Loucy (cell line): ENCODE measurements around the gene STX10.
"Not testable (repeated sequence)": the region's sequence is repeated elsewhere in the genome, so short reads cannot be mapped to it uniquely, and the experiment has no call there.

Experiments
- H2AFZ ChIP-seq: fragments of 200-600 bp; sonication (generic); 2 replicates; pipeline ENCODE4 v1.6.0; 2016; ENCODE audit warnings: antibody characterized with exemption, mild to moderate bottlenecking, low read length, moderate library complexity
- H3F3A ChIP-seq: fragments of 200-600 bp; 2 replicates; pipeline ENCODE4 v1.6.0; 2016; ENCODE audit warnings: antibody characterized with exemption, low read depth, mild to moderate bottlenecking
- H3K27me3 ChIP-seq: fragments of 200-600 bp; sonication (generic); 2 replicates; pipeline ENCODE4 v1.6.1; 2014; ENCODE audit warnings: low read length, mild to moderate bottlenecking; ENCODE audit not compliant: insufficient read depth, poor library complexity, severe bottlenecking
- H3K36me3 ChIP-seq: fragments of 200-600 bp; sonication (generic); 2 replicates; pipeline ENCODE4 v1.6.1; 2016; ENCODE audit warnings: low read length; ENCODE audit not compliant: insufficient read depth
- H3K4me1 ChIP-seq: fragments of 200-600 bp; sonication (generic); 2 replicates; pipeline ENCODE4 v1.5.1; 2014; ENCODE audit warnings: low read length, mild to moderate bottlenecking; ENCODE audit not compliant: insufficient read depth, poor library complexity, severe bottlenecking
- H3K4me2 ChIP-seq: fragments of 200-600 bp; sonication (generic); 2 replicates; pipeline ENCODE4 v1.6.0; 2014; ENCODE audit warnings: antibody characterized with exemption, low read length, low read depth, mild to moderate bottlenecking; ENCODE audit not compliant: poor library complexity, severe bottlenecking
- H3K4me3 ChIP-seq: fragments of 200-600 bp; sonication (generic); 2 replicates; pipeline ENCODE4 v1.5.1; 2014; ENCODE audit warnings: low read length, mild to moderate bottlenecking, mixed read lengths; ENCODE audit not compliant: poor library complexity, severe bottlenecking
- H3K79me2 ChIP-seq: fragments of 200-600 bp; sonication (generic); 2 replicates; pipeline ENCODE4 v1.6.1; 2014; ENCODE audit warnings: low read length; ENCODE audit not compliant: insufficient read depth
- H3K9ac ChIP-seq: fragments of 200-600 bp; sonication (generic); 2 replicates; pipeline ENCODE4 v1.6.0; 2014; ENCODE audit warnings: mild to moderate bottlenecking, low read depth, low read length, moderate library complexity; ENCODE audit not compliant: poor library complexity, severe bottlenecking
- H3K9me2 ChIP-seq: fragments of 200-600 bp; sonication (generic); replicated peaks from 2 replicates; pipeline ENCODE4 v1.6.1; 2016; ENCODE audit warnings: low read depth, low read length, mixed read lengths
- H3K9me3 ChIP-seq: fragments of 200-600 bp; sonication (generic); 2 replicates; pipeline ENCODE4 v1.6.1; 2014; ENCODE audit warnings: mild to moderate bottlenecking, antibody characterized with exemption, low read length, low read depth; ENCODE audit not compliant: insufficient read depth
- H4K20me1 ChIP-seq: fragments of 200-600 bp; sonication (generic); 2 replicates; pipeline ENCODE4 v1.6.0; 2014; ENCODE audit warnings: antibody characterized with exemption, low read length, mild to moderate bottlenecking; ENCODE audit not compliant: insufficient read depth, poor library complexity, severe bottlenecking
- CTCF ChIP-seq: fragments of 200-600 bp; sonication (generic); conservative IDR thresholded peaks from 2 replicates; pipeline ENCODE4 v1.5.1; 2014; ENCODE audit warnings: mild to moderate bottlenecking, antibody characterized with exemption, low read length
- EZH2phosphoT487 ChIP-seq: fragments of 200-600 bp; IDR thresholded peaks from 2 replicates; pipeline ENCODE4 v1.6.1; 2018; ENCODE audit warnings: antibody characterized with exemption, mild to moderate bottlenecking, moderate library complexity, borderline replicate concordance

Gene STX10

GRCh38 chr19:13190781-13191540 lies 40.8 kb upstream of the STX10 start:
- Histone ChIP-seq H3K9me3 (no peaks in the 10 kb centered on the region), H3K9ac (no peak overlapping the region), H3K4me3 (no peak overlapping the region), H3K79me2 (no peaks in the 10 kb centered on the region), H3K4me2 (no peak overlapping the region), H2AFZ (no peak overlapping the region), H3K27me3 (no peaks in the 10 kb centered on the region), H3K36me3 (no peaks in the 10 kb centered on the region), H3K9me2 (no peaks in the 10 kb centered on the region), H3K4me1 (peaks cover 3% of the 10 kb centered on the region), H3F3A (no peaks in the 10 kb centered on the region), H4K20me1 (no peaks in the 10 kb centered on the region)
- TF ChIP-seq EZH2phosphoT487 (no peak), CTCF (no peak)

- no peak overlapping the region for H3K4me3 ChIP-seq
- no peaks in the 10 kb centered on the region for H3K36me3 ChIP-seq
- peaks cover 3% of the 10 kb centered on the region for H3K4me1 ChIP-seq
- H3K4me2 ChIP-seq, result no peak overlapping the region
- no peaks in the 10 kb centered on the region for H3F3A ChIP-seq
- no peaks in the 10 kb centered on the region for H3K79me2 ChIP-seq
- H3K9ac ChIP-seq, result no peak overlapping the region
- TF ChIP-seq EZH2phosphoT487 (no peak), CTCF (no peak)
- no peaks in the 10 kb centered on the region for H3K27me3 ChIP-seq
- H4K20me1 ChIP-seq, result no peaks in the 10 kb centered on the region
- H3K9me2 ChIP-seq, result no peaks in the 10 kb centered on the region
- no peak overlapping the region for H2AFZ ChIP-seq
- no peaks in the 10 kb centered on the region for H3K9me3 ChIP-seq
Observed at GRCh38 chr19:13189600-13189999, 39.4 kb upstream of the STX10 start.

GRCh38 chr19:13187419-13187818 lies 37.2 kb upstream of the STX10 start:
- Histone ChIP-seq H3K36me3 (no peaks in the 10 kb centered on the region), H3K4me1 (peaks cover 3% of the 10 kb centered on the region), H3K9me2 (no peaks in the 10 kb centered on the region), H3K27me3 (no peaks in the 10 kb centered on the region), H4K20me1 (no peaks in the 10 kb centered on the region), H3K9ac (no peak overlapping the region), H3K9me3 (no peaks in the 10 kb centered on the region), H3K79me2 (no peaks in the 10 kb centered on the region), H3F3A (no peaks in the 10 kb centered on the region), H3K4me3 (no peak overlapping the region), H2AFZ (no peak overlapping the region), H3K4me2 (no peak overlapping the region)
- TF ChIP-seq EZH2phosphoT487, result no peak
- TF ChIP-seq CTCF, result no peak

- not testable (repeated sequence) for H3K36me3 ChIP-seq, H3K27me3 ChIP-seq, H3K4me3 ChIP-seq, H2AFZ ChIP-seq, H4K20me1 ChIP-seq, H3K4me2 ChIP-seq, H3K9ac ChIP-seq, H3K79me2 ChIP-seq, H3F3A ChIP-seq, H3K9me3 ChIP-seq, H3K4me1 ChIP-seq, H3K9me2 ChIP-seq
Observed at GRCh38 chr19:13186688-13187087, 36.5 kb upstream of the STX10 start.

- not testable (repeated sequence) for H3K9me3 ChIP-seq, H3K4me2 ChIP-seq
Observed at GRCh38 chr19:13185763-13186657, 35.8 kb upstream of the STX10 start.

More at GRCh38 chr19:13185763-13186657, 35.8 kb upstream of the STX10 start:
- not testable (repeated sequence) for H3K9me2 ChIP-seq, H2AFZ ChIP-seq, H3K27me3 ChIP-seq, H4K20me1 ChIP-seq, H3K79me2 ChIP-seq, H3K36me3 ChIP-seq, H3K4me3 ChIP-seq, H3F3A ChIP-seq, H3K9ac ChIP-seq
- H3K4me1 ChIP-seq, result peaks cover 11% of the 10 kb centered on the region
